Vagina (tissue), 2 donors: ENCODE data around the gene TUFM. TPM values are rescaled to one million over a fixed set of nuclear protein-coding genes. Genes with fewer than 3 reads are reported as not detected.

Experiments used
- DNase-seq, 2 donors: peaks; one replicate each; pipeline ENCODE4 v3.0.0-alpha.2; 2017; ENCODE audit errors: extremely low spot score in 2 of 2
- H3K27ac ChIP-seq: fragments of 200-600 bp; sonication (generic); one replicate; pipeline ENCODE4 v1.5.1; 2019
- H3K27me3 ChIP-seq: fragments of 200-600 bp; sonication (generic); one replicate; pipeline ENCODE4 v1.5.1; 2019
- H3K36me3 ChIP-seq, 2 donors: fragments of 200-600 bp; sonication (generic); one replicate each; pipeline ENCODE4 v1.5.1; 2017 to 2019
- H3K4me1 ChIP-seq: fragments of 200-600 bp; sonication (generic); one replicate; pipeline ENCODE4 v1.5.1; 2019
- H3K4me3 ChIP-seq, 2 donors: fragments of 200-600 bp; sonication (generic); 1 replicate in 1 of 2; 2 replicates in 1 of 2; pipeline ENCODE4 v1.5.1; 2016 to 2019
- H3K9me3 ChIP-seq: fragments of 200-600 bp; sonication (generic); one replicate; pipeline ENCODE4 v1.5.1; 2019
- CTCF ChIP-seq, 3 experiments: fragments of 450-650 bp in 2 of 3; fragments of 200-600 bp in 1 of 3; sonication (generic) in 1 of 3; IDR thresholded peaks; one replicate each; pipeline ENCODE4 v1.5.1; 2017 to 2019; ENCODE audit warnings: antibody characterized with exemption in 3 of 3, mild to moderate bottlenecking in 2 of 3, moderate library complexity in 2 of 3
- POLR2A ChIP-seq, 2 donors: fragments of 450-650 bp; IDR thresholded peaks; one replicate each; pipeline ENCODE4 v1.6.1; 2017; ENCODE audit warnings: antibody characterized with exemption in 2 of 2, mild to moderate bottlenecking in 2 of 2, moderate library complexity in 2 of 2
- POLR2AphosphoS5 ChIP-seq, 2 donors: sonication (generic); formaldehyde crosslinking; IDR thresholded peaks; one replicate each; pipeline ENCODE4 v1.9.0; 2017; ENCODE audit warnings: antibody characterized with exemption in 2 of 2, mild to moderate bottlenecking in 2 of 2, low read depth in 1 of 2; ENCODE audit not compliant: insufficient read depth in 1 of 2
- intact Hi-C: fragments of 100-400 bp; cut with DNase I; formaldehyde crosslinking; loops from one replicate; pipeline ENCODE4 v1.15.1; 2023
- total RNA-seq: library from RNA; depleted of rRNA; stranded (reverse); fragments of >200 nt; gene quantifications from one replicate; pipeline ENCODE4 v1.2.3, GENCODE V29; 2016

Gene TUFM
- total RNA-seq, 1 donor from 2014 or later, result 91.6 TPM

DNA sequence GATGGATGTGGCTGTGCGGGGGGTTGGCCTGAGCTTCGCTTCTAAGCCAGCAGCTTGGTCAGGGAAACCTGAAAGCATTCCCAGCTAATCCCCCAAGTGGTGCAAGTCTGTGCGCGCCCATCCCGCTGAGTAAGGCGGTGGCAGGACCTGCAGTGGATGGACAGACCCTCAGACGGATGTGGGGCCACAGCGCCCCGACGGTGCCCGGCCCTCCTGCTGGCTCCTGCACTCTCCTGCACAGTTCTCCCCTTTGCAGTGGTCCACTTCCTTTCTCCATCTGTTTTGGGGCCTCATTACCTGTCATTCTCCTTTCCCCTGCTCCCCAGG, 34.4 kb upstream of the TUFM start:
- TF ChIP-seq CTCF (IDR thresholded peaks at IDR 0.05) (no peak), POLR2AphosphoS5 (IDR thresholded peaks at IDR 0.05; ENCODE audit: insufficient read depth in 1 of 2, low read depth in 1 of 2) (no peak), POLR2A (IDR thresholded peaks at IDR 0.05) (no peak)
- Histone ChIP-seq H3K4me3 (peak overlapping the region; percentile 70 to 85), H3K36me3 (no peaks in the 10 kb centered on the region), H3K27me3 (no peaks in the 10 kb centered on the region), H3K27ac (no peak overlapping the region), H3K4me1 (peaks cover 17% of the 10 kb centered on the region), H3K9me3 (no peaks in the 10 kb centered on the region)
- intact Hi-C loops, result no loop called here
- DNase-seq, result no peak

DNA sequence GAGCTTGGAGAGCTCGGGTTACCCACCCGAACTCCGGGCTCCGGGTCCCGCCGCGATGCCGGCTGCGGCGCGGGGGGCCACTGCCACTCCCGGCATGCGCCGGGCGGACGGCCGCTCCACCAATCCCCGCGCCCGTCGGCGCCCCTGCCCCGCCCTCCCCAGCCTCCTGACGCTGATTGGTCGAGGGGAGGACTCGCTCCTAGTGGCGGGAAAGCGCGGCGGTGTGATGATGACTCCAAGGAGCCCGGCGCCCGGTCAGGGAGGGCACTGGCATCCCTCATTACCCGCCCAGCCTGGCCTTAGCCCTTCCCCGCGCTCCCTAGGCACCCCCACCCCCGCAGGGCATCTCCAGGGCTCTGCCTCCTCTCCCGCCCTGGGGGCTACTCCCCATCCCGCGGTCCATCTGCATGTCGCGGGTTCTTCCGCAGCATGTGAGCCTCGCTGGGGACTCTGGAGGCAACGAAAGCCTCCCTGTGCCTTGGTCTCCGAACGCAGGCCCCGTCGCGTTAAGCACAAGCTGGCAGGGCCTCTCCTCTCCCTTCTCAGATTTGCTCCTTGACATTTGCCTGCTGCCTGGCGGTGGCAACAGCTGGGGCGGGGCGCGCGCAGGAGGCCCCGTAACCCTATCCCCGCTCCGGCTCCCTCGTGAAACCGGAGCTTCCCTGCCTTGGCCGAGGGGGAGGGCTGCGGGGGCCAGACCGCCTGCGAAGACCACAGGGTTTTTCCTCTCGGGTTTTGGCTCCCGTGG, 33.9 kb upstream of the TUFM start:
- no peak for TF ChIP-seq POLR2A (IDR thresholded peaks at IDR 0.05)
- peak in 1 of 3 experiments; percentile 16 for TF ChIP-seq CTCF (IDR thresholded peaks at IDR 0.05)
- no peak for TF ChIP-seq POLR2AphosphoS5 (IDR thresholded peaks at IDR 0.05; ENCODE audit: insufficient read depth in 1 of 2, low read depth in 1 of 2)
- Histone ChIP-seq H3K9me3 (no peaks in the 10 kb centered on the region), H3K36me3 (no peaks in the 10 kb centered on the region), H3K27me3 (no peaks in the 10 kb centered on the region), H3K4me3 (peak overlapping the region; percentile 70 to 85), H3K4me1 (peaks cover 17% of the 10 kb centered on the region), H3K27ac (no peak overlapping the region)
- intact Hi-C loops, result no loop called here
- DNase-seq, result no peak

GRCh38 chr16:28879261-28879840, 33.2 kb upstream of the TUFM start:
- H3K4me1 ChIP-seq, result peaks cover 17% of the 10 kb centered on the region
- intact Hi-C loops, result no loop called here
- no peaks in the 10 kb centered on the region for H3K9me3 ChIP-seq
- no peaks in the 10 kb centered on the region for H3K36me3 ChIP-seq
- H3K27ac ChIP-seq, result no peak overlapping the region
- peak overlapping the region; percentile 70 to 85 for H3K4me3 ChIP-seq
- DNase-seq, result no peak
- no peaks in the 10 kb centered on the region for H3K27me3 ChIP-seq
- TF ChIP-seq POLR2AphosphoS5 (IDR thresholded peaks at IDR 0.05; ENCODE audit: insufficient read depth in 1 of 2, low read depth in 1 of 2) (no peak), POLR2A (IDR thresholded peaks at IDR 0.05) (no peak), CTCF (IDR thresholded peaks at IDR 0.05) (no peak)

- intact Hi-C loops, result no loop called here
- no peaks in the 10 kb centered on the region for H3K9me3 ChIP-seq
- peak within 1 kb of the TSS; percentile 70 to 85 for H3K4me3 ChIP-seq
- no peak for TF ChIP-seq CTCF (IDR thresholded peaks at IDR 0.05)
- no peak for TF ChIP-seq POLR2AphosphoS5 (IDR thresholded peaks at IDR 0.05; ENCODE audit: insufficient read depth in 1 of 2, low read depth in 1 of 2)
- no peak for TF ChIP-seq POLR2A (IDR thresholded peaks at IDR 0.05)
- DNase-seq, result no peak
- peaks cover 0 to 1% of the 10 kb centered on the region in 2 donors for H3K36me3 ChIP-seq
- no peaks in the 10 kb centered on the region for H3K27me3 ChIP-seq
- peaks cover 17% of the 10 kb centered on the region for H3K4me1 ChIP-seq
- H3K27ac ChIP-seq, result no peak within 1 kb of the TSS
Measured at GRCh38 chr16:28878083-28878926, 32.2 kb upstream of the TUFM start, which contains the start of gene ATP2A1. Gene ATP2A1 (plus strand): TSS chr16:28878488. CDS start chr16:28878672, 184 bp downstream.
